Mammary epithelial cell (primary cell): Measurements from ENCODE around the gene SUSD3.

ENCODE experiments used
- CTCF ChIP-seq, 2 donors: IDR thresholded peaks in 1 of 2; conservative IDR thresholded peaks in 1 of 2; 2 replicates each; pipeline ENCODE4 v1.5.1; 2011 to 2012; ENCODE audit warnings: inconsistent platforms in 2 of 2, low read length in 2 of 2, mild to moderate bottlenecking in 2 of 2, control low read depth in 1 of 2, low read depth in 1 of 2; ENCODE audit not compliant: insufficient read depth in 1 of 2; ENCODE audit errors: extremely low read depth in 1 of 2
- EZH2 ChIP-seq: IDR thresholded peaks from 2 replicates; pipeline ENCODE4 v1.6.1; 2012; ENCODE audit warnings: low read length, inconsistent platforms, borderline replicate concordance

- no peak for TF ChIP-seq CTCF (conservative IDR thresholded peaks at IDR 0.05 in 1 of 2, IDR thresholded peaks at IDR 0.05 in 1 of 2; ENCODE audit: extremely low read depth in 1 of 2, insufficient read depth in 1 of 2, low read depth in 1 of 2, low read length in 2 of 2)
- TF ChIP-seq EZH2, result no peak
Measured at GRCh38 chr9:93083592-93084470, 25.3 kb downstream of the SUSD3 start.
